ENCODE measurements around the gene SLCO2B1. TPM values are rescaled to one million over a fixed set of nuclear protein-coding genes. Genes with fewer than 3 reads are reported as not detected.

SLCO2B1 gene
- total RNA-seq, 1 experiment from 2014 or later, result 0.57 TPM

DNA sequence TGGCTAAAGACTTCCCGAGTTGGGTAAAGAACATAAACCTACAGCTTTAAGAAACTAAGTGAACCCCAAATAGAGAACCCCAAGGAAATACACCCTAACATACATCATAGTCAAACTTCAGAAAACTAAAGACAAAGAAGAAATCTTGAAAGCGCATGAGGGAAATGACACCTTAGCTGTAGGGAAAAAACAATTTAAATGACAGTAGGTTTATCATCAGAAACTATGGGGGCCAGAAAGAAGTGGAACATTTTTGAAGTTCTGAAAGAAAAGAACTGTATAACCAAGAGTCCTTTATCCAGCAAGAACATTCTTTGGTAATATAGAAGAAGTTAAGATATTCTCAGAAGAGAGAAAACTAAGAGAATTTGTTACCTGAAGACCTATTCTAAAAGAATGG lies 38.7 kb upstream of the SLCO2B1 start:
- Mint-ChIP-seq H3K4me1 (no peaks in the 10 kb centered on the region), H3K9me3 (peaks cover 39% of the 10 kb centered on the region), H3K36me3 (peaks cover 3% of the 10 kb centered on the region; the same call in 1 of the 2 replicates), H3K4me3 (no peak overlapping the region), H3K27me3 (ENCODE audit: low read depth) (peaks cover 13% of the 10 kb centered on the region; the same call in 1 of the 2 replicates), H3K27ac (no peak overlapping the region)
- DNase-seq (ENCODE audit: low spot score), result no peak
- ATAC-seq, result no peak
- POLR2A ChIA-PET, result no interaction called here
- CTCF ChIA-PET, result interaction anchor here (1.2 kb wide), 1 partner anchor 93 kb away, joined by 4 read pairs; no protein-coding TSS in a partner anchor
- TF ChIP-seq SMAD4 (CRISPR knock-in tag; IDR thresholded peaks at IDR 0.05) (no peak), TCF7 (CRISPR knock-in tag; IDR thresholded peaks at IDR 0.05; ENCODE audit: low read depth) (no peak)
- TF ChIP-seq, protein P1, sequence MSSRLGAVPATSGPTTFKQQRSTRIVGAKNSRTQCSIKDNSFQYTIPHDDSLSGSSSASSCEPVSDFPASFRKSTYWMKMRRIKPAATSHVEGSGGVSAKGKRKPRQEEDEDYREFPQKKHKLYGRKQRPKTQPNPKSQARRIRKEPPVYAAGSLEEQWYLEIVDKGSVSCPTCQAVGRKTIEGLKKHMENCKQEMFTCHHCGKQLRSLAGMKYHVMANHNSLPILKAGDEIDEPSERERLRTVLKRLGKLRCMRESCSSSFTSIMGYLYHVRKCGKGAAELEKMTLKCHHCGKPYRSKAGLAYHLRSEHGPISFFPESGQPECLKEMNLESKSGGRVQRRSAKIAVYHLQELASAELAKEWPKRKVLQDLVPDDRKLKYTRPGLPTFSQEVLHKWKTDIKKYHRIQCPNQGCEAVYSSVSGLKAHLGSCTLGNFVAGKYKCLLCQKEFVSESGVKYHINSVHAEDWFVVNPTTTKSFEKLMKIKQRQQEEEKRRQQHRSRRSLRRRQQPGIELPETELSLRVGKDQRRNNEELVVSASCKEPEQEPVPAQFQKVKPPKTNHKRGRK (CRISPR knock-in tag; IDR thresholded peaks at IDR 0.05; ENCODE audit: borderline replicate concordance), result no peak
- TF ChIP-seq, protein P2, sequence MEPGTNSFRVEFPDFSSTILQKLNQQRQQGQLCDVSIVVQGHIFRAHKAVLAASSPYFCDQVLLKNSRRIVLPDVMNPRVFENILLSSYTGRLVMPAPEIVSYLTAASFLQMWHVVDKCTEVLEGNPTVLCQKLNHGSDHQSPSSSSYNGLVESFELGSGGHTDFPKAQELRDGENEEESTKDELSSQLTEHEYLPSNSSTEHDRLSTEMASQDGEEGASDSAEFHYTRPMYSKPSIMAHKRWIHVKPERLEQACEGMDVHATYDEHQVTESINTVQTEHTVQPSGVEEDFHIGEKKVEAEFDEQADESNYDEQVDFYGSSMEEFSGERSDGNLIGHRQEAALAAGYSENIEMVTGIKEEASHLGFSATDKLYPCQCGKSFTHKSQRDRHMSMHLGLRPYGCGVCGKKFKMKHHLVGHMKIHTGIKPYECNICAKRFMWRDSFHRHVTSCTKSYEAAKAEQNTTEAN (CRISPR knock-in tag; IDR thresholded peaks at IDR 0.05), result no peak

DNA sequence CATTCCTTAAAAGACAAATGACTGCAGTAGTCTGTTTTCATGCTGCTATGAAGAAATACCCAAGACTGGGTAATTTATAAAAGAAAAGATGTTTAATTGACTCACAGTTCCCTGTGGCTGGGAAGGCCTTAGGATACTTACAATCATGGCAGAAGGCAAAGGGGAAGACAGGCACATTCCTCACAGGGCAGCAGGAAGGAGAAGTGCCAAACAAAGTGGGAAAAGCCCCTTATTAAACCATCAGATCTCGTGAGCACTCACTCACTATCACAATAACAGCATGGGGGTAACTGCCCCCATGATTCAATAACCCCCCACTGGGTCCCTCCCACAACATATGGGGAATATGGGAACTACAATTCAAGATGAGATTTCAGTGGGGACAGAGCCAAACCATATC lies 37.9 kb upstream of the SLCO2B1 start:
- Mint-ChIP-seq H3K4me1 (no peaks in the 10 kb centered on the region), H3K4me3 (no peak overlapping the region), H3K9me3 (peaks cover 45% of the 10 kb centered on the region), H3K36me3 (peaks cover 7% of the 10 kb centered on the region), H3K27ac (no peak overlapping the region), H3K27me3 (ENCODE audit: low read depth) (peaks cover 13% of the 10 kb centered on the region; the same call in 1 of the 2 replicates)
- DNase-seq (ENCODE audit: low spot score) (no peak), ATAC-seq (no peak)
- CTCF ChIA-PET, result no interaction called here
- POLR2A ChIA-PET, result no interaction called here
- TF ChIP-seq ZBTB21 (CRISPR knock-in tag; IDR thresholded peaks at IDR 0.05; ENCODE audit: borderline replicate concordance) (no peak), TCF7 (CRISPR knock-in tag; IDR thresholded peaks at IDR 0.05; ENCODE audit: low read depth) (no peak), E2F5 (CRISPR knock-in tag; IDR thresholded peaks at IDR 0.05) (no peak), ZNF423 (CRISPR knock-in tag; IDR thresholded peaks at IDR 0.05) (no peak), IRF1 (CRISPR knock-in tag; IDR thresholded peaks at IDR 0.05) (no peak), IRF2 (CRISPR knock-in tag; IDR thresholded peaks at IDR 0.05; ENCODE audit: borderline replicate concordance, low read depth) (no peak), SOX15 (CRISPR knock-in tag; IDR thresholded peaks at IDR 0.05) (no peak), ARID4B (CRISPR knock-in tag; IDR thresholded peaks at IDR 0.05; ENCODE audit: borderline replicate concordance) (no peak), NFATC4 (CRISPR knock-in tag; IDR thresholded peaks at IDR 0.05) (no peak), FOXK1 (CRISPR knock-in tag; IDR thresholded peaks at IDR 0.05) (no peak), PRRX2 (CRISPR knock-in tag; IDR thresholded peaks at IDR 0.05) (no peak), CREM (CRISPR knock-in tag; IDR thresholded peaks at IDR 0.05) (no peak)
- TF ChIP-seq, protein P3, sequence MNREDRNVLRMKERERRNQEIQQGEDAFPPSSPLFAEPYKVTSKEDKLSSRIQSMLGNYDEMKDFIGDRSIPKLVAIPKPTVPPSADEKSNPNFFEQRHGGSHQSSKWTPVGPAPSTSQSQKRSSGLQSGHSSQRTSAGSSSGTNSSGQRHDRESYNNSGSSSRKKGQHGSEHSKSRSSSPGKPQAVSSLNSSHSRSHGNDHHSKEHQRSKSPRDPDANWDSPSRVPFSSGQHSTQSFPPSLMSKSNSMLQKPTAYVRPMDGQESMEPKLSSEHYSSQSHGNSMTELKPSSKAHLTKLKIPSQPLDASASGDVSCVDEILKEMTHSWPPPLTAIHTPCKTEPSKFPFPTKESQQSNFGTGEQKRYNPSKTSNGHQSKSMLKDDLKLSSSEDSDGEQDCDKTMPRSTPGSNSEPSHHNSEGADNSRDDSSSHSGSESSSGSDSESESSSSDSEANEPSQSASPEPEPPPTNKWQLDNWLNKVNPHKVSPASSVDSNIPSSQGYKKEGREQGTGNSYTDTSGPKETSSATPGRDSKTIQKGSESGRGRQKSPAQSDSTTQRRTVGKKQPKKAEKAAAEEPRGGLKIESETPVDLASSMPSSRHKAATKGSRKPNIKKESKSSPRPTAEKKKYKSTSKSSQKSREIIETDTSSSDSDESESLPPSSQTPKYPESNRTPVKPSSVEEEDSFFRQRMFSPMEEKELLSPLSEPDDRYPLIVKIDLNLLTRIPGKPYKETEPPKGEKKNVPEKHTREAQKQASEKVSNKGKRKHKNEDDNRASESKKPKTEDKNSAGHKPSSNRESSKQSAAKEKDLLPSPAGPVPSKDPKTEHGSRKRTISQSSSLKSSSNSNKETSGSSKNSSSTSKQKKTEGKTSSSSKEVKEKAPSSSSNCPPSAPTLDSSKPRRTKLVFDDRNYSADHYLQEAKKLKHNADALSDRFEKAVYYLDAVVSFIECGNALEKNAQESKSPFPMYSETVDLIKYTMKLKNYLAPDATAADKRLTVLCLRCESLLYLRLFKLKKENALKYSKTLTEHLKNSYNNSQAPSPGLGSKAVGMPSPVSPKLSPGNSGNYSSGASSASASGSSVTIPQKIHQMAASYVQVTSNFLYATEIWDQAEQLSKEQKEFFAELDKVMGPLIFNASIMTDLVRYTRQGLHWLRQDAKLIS (CRISPR knock-in tag; IDR thresholded peaks at IDR 0.05; ENCODE audit: borderline replicate concordance), result no peak
- TF ChIP-seq, protein P4, sequence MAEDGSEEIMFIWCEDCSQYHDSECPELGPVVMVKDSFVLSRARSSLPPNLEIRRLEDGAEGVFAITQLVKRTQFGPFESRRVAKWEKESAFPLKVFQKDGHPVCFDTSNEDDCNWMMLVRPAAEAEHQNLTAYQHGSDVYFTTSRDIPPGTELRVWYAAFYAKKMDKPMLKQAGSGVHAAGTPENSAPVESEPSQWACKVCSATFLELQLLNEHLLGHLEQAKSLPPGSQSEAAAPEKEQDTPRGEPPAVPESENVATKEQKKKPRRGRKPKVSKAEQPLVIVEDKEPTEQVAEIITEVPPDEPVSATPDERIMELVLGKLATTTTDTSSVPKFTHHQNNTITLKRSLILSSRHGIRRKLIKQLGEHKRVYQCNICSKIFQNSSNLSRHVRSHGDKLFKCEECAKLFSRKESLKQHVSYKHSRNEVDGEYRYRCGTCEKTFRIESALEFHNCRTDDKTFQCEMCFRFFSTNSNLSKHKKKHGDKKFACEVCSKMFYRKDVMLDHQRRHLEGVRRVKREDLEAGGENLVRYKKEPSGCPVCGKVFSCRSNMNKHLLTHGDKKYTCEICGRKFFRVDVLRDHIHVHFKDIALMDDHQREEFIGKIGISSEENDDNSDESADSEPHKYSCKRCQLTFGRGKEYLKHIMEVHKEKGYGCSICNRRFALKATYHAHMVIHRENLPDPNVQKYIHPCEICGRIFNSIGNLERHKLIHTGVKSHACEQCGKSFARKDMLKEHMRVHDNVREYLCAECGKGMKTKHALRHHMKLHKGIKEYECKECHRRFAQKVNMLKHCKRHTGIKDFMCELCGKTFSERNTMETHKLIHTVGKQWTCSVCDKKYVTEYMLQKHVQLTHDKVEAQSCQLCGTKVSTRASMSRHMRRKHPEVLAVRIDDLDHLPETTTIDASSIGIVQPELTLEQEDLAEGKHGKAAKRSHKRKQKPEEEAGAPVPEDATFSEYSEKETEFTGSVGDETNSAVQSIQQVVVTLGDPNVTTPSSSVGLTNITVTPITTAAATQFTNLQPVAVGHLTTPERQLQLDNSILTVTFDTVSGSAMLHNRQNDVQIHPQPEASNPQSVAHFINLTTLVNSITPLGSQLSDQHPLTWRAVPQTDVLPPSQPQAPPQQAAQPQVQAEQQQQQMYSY (CRISPR knock-in tag; IDR thresholded peaks at IDR 0.05), result no peak
